Ovary (tissue), 3 donors: ENCODE data around the gene DNMBP.

ENCODE experiments used
- EP300 ChIP-seq: sonication (generic); formaldehyde crosslinking; IDR thresholded peaks from one replicate; pipeline ENCODE4 v1.6.1; 2017; ENCODE audit warnings: antibody characterized with exemption
- POLR2A ChIP-seq: fragments of 450-650 bp; IDR thresholded peaks from one replicate; pipeline ENCODE4 v1.6.1; 2017; ENCODE audit warnings: antibody characterized with exemption, mild to moderate bottlenecking, moderate library complexity
- TF ChIP-seq, protein P1 (sequence below), 3 donors: fragments of 450-650 bp in 2 of 3; fragments of 200-600 bp in 1 of 3; IDR thresholded peaks; one replicate each; pipeline versions ENCODE4 v1.5.1 to v1.8.0; 2016 to 2022; ENCODE audit warnings: antibody characterized with exemption in 3 of 3, mild to moderate bottlenecking in 1 of 3
- donor health status: DM: no; HTN: no; CAD: no.

DNA sequence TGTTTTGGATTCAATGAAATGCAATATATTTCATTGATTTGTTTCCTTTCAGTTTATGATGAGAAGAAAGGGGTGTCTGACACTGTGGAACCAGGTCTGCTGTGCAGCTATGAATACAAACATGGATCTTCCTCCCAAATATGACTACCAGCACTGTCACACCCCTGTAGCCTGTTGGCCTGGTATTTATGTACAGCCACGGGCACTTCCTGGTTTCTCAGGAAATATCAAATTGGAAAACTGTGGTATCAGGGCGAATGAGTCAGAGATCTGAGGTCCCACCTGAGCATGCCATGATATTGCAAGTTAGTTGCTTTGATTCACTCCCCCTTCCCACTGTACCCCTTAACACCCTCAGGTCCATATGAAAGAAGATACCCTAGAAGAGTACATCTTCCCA, 87.8 kb downstream of the DNMBP start:
- TF ChIP-seq, protein P1, sequence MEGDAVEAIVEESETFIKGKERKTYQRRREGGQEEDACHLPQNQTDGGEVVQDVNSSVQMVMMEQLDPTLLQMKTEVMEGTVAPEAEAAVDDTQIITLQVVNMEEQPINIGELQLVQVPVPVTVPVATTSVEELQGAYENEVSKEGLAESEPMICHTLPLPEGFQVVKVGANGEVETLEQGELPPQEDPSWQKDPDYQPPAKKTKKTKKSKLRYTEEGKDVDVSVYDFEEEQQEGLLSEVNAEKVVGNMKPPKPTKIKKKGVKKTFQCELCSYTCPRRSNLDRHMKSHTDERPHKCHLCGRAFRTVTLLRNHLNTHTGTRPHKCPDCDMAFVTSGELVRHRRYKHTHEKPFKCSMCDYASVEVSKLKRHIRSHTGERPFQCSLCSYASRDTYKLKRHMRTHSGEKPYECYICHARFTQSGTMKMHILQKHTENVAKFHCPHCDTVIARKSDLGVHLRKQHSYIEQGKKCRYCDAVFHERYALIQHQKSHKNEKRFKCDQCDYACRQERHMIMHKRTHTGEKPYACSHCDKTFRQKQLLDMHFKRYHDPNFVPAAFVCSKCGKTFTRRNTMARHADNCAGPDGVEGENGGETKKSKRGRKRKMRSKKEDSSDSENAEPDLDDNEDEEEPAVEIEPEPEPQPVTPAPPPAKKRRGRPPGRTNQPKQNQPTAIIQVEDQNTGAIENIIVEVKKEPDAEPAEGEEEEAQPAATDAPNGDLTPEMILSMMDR (IDR thresholded peaks at IDR 0.05) = no peak
- TF ChIP-seq EP300 (no peak), POLR2A (no peak)
